Stimulated activated CD8-positive, alpha-beta memory T cell treated with anti-CD3 and anti-CD28 coated beads, Interleukin-15, amount 100 ng/mL, for 1 hour (primary cell): ENCODE data around the gene CFAP100.

ENCODE experiments used
- DNase-seq: peaks from one replicate; pipeline ENCODE4 v3.0.0-alpha.2; 2020; ENCODE audit warnings: low read depth

The CFAP100 gene

GRCh38 chr3:126399756-126400155 is 5.0 kb downstream of the CFAP100 start:
- no peak for DNase-seq

- DNase-seq: no peak
These were observed 7.0 kb downstream of the CFAP100 start for GRCh38 chr3:126401611-126402160.

GRCh38 chr3:126402178-126402577 is 7.5 kb downstream of the CFAP100 start:
- DNase-seq: no peak

GRCh38 chr3:126402666-126403302 is 8.1 kb downstream of the CFAP100 start:
- no peak for DNase-seq

GRCh38 chr3:126406389-126407296 is 11.9 kb downstream of the CFAP100 start:
- DNase-seq: no peak

- DNase-seq: no peak
These were observed 12.8 kb downstream of the CFAP100 start for GRCh38 chr3:126407412-126408044.

GRCh38 chr3:126408099-126408498 is 13.4 kb downstream of the CFAP100 start:
- no peak for DNase-seq

GRCh38 chr3:126412841-126413692 is 18.4 kb downstream of the CFAP100 start:
- DNase-seq: no peak

- DNase-seq: no peak
These were observed 19.0 kb downstream of the CFAP100 start for GRCh38 chr3:126413693-126414080.

- no peak for DNase-seq
These were observed 19.7 kb downstream of the CFAP100 start for GRCh38 chr3:126414406-126414805.

- DNase-seq: no peak
These were observed 20.4 kb downstream of the CFAP100 start for GRCh38 chr3:126414961-126415660.

- no peak for DNase-seq
These were observed 21.2 kb downstream of the CFAP100 start for GRCh38 chr3:126415661-126416591.

GRCh38 chr3:126416943-126417342 is 22.2 kb downstream of the CFAP100 start:
- no peak for DNase-seq

- DNase-seq: no peak
These were observed 22.8 kb downstream of the CFAP100 start for GRCh38 chr3:126417515-126417914.

- no peak for DNase-seq
These were observed 23.3 kb downstream of the CFAP100 start for GRCh38 chr3:126417981-126418530.

GRCh38 chr3:126418661-126419131 is 24.0 kb downstream of the CFAP100 start:
- no peak for DNase-seq

- no peak for DNase-seq
These were observed 24.5 kb downstream of the CFAP100 start for GRCh38 chr3:126419151-126419703.

- no peak for DNase-seq
These were observed 25.4 kb downstream of the CFAP100 start for GRCh38 chr3:126419886-126420786.
